Stimulated activated memory B cell treated with anti-CD40 and anti-IgM and Interleukin-4, amounts not matched to agents 10 μg/mL and 1 μg/mL and 100 μg/mL, for 72 hours (primary cell): ENCODE data around the gene SPSB4.
A peak's percentile ranks its signal among the peaks of the same experiment; 100 is the strongest.
"Not testable (repeated sequence)": the region's sequence is repeated elsewhere in the genome, so short reads cannot be mapped to it uniquely, and the experiment has no call there.

ENCODE experiments used
- ATAC-seq: fragments of 150-1000 bp; cut with Tn5 transposase; 2 replicates; pipeline ENCODE4 v1.10.0; 2021
- H3K27ac Mint-ChIP-seq: one replicate; pipeline ENCODE4 v1.8.0; 2022; ENCODE audit warnings: mild to moderate bottlenecking, mixed read lengths
- H3K27me3 Mint-ChIP-seq: one replicate; pipeline ENCODE4 v1.8.0; 2022; ENCODE audit warnings: mixed read lengths
- H3K36me3 Mint-ChIP-seq: one replicate; pipeline ENCODE4 v1.8.0; 2022; ENCODE audit warnings: mixed read lengths
- H3K4me1 Mint-ChIP-seq: one replicate; pipeline ENCODE4 v1.8.0; 2022; ENCODE audit warnings: mixed read lengths
- H3K4me3 Mint-ChIP-seq: one replicate; pipeline ENCODE4 v1.8.0; 2022; ENCODE audit warnings: mild to moderate bottlenecking, moderate library complexity, mixed read lengths
- H3K9me3 Mint-ChIP-seq: one replicate; pipeline ENCODE4 v1.8.0; 2022; ENCODE audit warnings: mixed read lengths

Gene SPSB4

DNA sequence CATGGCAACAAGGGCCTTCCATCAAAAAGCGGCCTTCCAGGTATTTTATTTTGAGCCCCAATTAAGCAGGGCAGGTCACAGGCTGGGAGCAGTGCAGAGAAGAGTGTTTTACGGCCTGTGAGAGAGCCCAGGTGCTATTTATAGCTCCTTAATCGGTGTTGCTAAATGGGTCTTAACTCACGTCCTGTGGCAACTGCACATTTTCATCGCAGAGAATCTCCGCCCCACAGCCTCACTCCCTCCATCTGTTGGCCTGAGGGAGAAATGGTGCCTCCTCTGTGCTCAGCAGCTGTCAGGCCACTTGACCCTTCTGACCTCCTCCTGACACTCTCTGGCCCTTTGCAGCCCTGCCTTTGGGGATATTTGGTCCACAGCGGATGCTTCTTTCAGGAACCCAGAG, 58.6 kb downstream of the SPSB4 start:
- no peak for ATAC-seq
- Mint-ChIP-seq H3K4me1 (no peaks in the 10 kb centered on the region), H3K27ac (no peak overlapping the region), H3K36me3 (no peaks in the 10 kb centered on the region), H3K4me3 (no peak overlapping the region), H3K27me3 (peaks cover 7% of the 10 kb centered on the region), H3K9me3 (no peaks in the 10 kb centered on the region)

DNA sequence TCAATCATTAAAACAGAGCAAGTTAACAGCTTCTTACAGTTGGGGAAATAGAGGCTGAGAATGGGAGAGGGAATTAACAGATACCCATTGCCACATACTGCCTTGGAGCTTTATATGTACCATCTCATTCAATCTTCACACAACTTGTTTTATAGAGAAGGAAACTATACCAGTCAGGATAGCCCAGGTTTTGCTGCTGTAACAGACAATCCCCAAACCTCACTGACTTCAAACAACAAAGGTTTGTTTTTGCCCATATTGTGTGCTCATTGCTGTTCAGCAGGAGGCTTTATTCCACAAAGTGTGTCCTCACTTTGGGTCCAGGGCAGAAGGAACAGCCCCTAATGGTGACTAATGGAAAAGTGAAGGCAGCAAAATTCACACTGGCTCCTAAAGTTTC, 59.2 kb downstream of the SPSB4 start:
- no peak for ATAC-seq
- Mint-ChIP-seq H3K27ac (no peak overlapping the region), H3K36me3 (no peaks in the 10 kb centered on the region), H3K4me3 (no peak overlapping the region), H3K27me3 (peaks cover 7% of the 10 kb centered on the region), H3K9me3 (no peaks in the 10 kb centered on the region), H3K4me1 (no peaks in the 10 kb centered on the region)

DNA sequence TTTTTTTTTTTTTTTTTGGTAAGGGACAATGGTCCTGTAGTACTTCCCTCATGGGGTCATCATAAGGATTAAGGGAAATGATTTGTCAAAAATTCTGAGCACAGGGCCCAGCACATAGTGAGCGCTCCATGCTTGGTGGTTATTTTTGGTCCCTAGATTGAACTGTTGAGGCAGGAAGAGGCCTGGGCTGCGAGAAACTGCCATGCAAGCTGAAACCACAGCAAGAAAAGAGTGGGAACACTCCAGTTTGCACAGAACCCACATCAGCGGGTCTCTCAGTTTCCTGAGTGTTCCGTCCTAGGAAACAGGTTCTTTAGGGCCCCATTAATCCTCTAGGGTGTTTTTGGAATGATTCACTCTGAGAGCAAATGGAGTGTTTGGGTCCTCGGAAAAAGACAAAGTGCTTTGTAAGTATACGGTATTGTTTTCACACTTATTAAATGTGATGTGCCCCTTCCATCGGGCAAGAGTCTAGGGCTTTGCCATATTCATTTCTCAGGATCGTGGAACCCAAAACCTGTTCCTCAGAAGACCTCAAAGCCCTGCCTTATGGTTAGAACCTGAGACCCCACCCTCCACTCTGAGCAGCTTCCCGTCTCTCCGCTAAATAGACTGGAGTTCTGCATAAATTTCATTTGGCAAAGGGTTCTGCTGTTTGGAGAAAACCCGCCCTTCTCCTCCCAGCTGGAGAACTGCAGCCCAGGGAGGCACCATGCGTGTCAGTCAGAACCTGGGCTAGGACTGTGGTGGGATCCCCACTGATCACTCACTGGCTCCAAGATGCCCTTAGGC, 60.4 kb downstream of the SPSB4 start:
- H3K4me1 Mint-ChIP-seq, result no peaks in the 10 kb centered on the region
- H3K36me3 Mint-ChIP-seq, result no peaks in the 10 kb centered on the region
- no peak overlapping the region for H3K4me3 Mint-ChIP-seq
- ATAC-seq, result no peak
- H3K27me3 Mint-ChIP-seq, result peaks cover 7% of the 10 kb centered on the region
- no peaks in the 10 kb centered on the region for H3K9me3 Mint-ChIP-seq
- no peak overlapping the region for H3K27ac Mint-ChIP-seq

DNA sequence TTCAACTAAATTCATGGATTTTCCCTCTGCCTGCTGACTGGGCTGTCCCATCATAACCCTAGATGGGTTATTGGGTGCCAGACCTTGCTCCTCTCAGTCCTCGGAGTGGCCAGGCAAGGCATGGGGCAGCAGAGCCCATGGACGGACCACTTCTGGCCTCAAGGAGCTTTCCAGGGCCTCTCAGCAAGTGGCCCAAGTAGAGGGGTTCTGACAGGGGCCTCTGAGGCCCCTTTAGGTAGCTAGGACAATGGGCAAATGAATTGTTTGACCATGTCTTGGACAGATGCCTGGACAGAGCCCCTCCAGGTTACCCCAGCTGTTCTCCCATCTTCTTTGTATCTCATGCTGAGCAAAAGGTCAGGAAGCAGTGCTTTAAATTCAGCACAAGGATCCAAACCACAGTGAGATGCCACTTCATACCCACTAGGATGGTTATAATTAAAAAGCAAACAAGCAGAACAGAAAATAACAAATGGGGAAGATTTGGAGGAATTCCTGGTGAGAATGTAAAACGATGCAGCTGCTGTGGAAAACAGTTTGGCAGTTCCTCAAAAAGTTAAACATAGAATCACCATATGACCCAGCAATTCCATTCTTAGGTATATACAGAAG, 61.6 kb downstream of the SPSB4 start:
- Mint-ChIP-seq H3K4me3 (no peak overlapping the region), H3K27me3 (peaks cover 7% of the 10 kb centered on the region), H3K36me3 (no peaks in the 10 kb centered on the region), H3K9me3 (no peaks in the 10 kb centered on the region), H3K4me1 (no peaks in the 10 kb centered on the region), H3K27ac (no peak overlapping the region)
- ATAC-seq, result no peak

DNA sequence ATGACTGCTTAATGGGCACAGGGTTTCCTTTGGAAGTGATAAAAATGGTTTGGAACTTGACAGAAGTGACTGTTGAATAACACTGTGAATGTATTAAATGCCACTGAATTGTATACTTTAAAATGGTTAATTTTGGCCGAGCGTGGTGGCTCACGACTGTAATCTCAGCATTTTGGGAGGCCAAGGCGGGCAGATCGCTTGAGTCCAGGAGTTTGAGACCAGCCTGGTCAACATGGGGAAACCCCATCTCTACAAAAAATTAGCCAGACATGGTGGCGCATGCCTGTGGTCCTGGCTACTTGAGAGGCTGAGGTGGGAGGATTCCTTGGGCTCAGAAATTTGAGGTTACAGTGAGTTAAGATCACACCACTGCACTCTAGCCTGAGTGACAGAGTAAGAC, 62.5 kb downstream of the SPSB4 start:
- not testable (repeated sequence) for H3K4me1 Mint-ChIP-seq, H3K27me3 Mint-ChIP-seq, H3K36me3 Mint-ChIP-seq, H3K9me3 Mint-ChIP-seq, H3K4me3 Mint-ChIP-seq, H3K27ac Mint-ChIP-seq, ATAC-seq

DNA sequence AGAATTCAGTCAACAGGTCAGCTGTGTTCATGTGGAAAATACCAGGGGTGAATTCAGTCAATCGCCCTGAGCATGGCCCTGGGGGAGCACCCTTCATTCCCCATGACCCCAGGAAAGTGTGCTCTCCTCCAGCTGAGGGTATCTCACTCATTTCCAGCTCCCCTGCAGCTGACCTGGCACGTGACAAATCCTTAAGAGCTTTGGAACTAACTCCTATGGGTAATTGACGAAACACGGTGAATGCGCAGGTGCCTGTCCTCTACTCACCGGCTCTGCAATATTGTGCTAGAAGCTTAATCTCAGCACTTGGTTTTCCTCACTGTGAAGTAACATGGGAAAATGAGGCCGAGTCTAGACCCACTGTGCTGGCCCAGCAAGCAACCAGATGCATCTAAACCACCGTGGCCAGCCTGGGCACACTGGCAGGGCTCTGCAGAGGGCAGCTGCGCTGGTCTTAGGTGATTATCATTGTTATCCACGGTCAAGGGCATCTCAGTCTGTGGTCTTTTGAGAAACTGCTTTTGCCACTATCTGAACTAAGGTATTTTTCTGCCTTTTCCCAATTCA, 63.1 kb downstream of the SPSB4 start:
- Mint-ChIP-seq H3K4me1 (no peaks in the 10 kb centered on the region), H3K4me3 (no peak overlapping the region), H3K27me3 (peaks cover 7% of the 10 kb centered on the region), H3K27ac (no peak overlapping the region), H3K36me3 (no peaks in the 10 kb centered on the region), H3K9me3 (no peaks in the 10 kb centered on the region)
- ATAC-seq, result no peak

DNA sequence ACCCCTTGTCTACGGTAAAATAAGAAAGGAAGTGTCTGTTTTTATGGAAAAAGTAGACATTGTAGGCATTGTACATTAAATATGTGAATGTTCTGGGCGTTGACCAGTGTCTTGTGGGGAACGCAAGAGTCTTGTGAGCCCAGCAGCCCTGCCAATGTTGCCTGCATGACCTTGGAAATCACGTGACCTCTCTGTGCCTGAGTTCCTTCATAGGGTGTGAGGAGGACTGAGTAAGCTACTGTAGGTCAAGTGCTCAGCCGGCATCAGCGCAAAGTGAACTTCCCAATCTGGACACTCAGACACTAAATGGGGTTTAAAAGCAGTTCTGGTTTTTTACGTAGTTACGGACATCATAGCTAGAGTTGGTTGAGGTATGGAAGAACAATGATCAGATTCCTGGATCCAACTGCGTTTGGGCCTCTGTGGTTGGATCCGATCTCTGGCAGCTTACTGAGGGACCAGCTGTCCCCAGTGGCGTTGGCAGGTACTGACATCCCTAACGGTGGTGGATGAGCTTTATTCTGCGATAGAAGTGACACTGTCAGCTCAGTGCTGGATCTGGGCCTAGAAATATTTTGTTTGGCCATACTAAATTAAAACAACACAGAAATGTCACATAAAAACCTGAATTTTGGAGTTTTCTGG, 63.8 kb downstream of the SPSB4 start:
- Mint-ChIP-seq H3K27me3 (peaks cover 14% of the 10 kb centered on the region), H3K27ac (no peak overlapping the region), H3K4me3 (no peak overlapping the region), H3K4me1 (no peaks in the 10 kb centered on the region), H3K36me3 (no peaks in the 10 kb centered on the region), H3K9me3 (no peaks in the 10 kb centered on the region)
- no peak for ATAC-seq

DNA sequence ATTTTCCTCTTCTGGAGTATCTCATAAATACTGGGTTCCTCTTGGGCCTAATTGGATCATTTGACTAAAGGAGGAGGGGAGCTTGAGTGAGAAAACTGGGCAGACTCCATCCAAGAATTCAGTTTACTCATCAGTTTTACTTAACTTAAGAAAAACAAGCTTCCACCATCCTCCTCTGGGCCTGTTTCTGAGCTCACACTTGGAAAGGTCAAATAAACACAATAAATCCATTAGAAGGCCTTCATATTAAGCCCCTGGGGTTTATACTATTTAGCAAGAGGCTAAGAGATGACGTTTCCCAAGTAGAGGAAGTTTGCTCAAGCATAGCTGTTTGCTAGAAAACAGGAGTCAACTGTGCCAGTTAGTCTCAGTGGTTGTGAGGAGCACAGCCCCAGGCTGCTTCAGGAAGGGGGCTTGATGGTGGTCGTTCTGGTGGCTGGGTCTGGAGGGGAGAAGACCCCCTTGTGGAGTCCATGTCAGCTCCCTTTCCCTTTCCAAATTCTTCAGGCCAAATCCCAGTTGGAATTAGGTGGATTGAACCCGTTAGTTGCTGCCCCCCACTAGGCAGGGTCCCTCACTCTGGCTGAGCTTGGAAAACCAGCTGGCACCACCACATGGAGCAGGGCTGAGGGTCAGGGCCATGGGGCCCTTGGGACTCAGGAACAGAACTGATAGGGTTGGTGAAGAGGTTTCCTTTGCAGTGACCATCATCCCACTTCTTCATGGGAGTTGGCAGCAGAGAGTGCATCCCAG, 64.8 kb downstream of the SPSB4 start:
- no peak overlapping the region for H3K4me3 Mint-ChIP-seq
- H3K36me3 Mint-ChIP-seq, result no peaks in the 10 kb centered on the region
- H3K4me1 Mint-ChIP-seq, result no peaks in the 10 kb centered on the region
- H3K27me3 Mint-ChIP-seq, result peaks cover 17% of the 10 kb centered on the region
- no peaks in the 10 kb centered on the region for H3K9me3 Mint-ChIP-seq
- no peak overlapping the region for H3K27ac Mint-ChIP-seq
- peak; percentile 41 for ATAC-seq

DNA sequence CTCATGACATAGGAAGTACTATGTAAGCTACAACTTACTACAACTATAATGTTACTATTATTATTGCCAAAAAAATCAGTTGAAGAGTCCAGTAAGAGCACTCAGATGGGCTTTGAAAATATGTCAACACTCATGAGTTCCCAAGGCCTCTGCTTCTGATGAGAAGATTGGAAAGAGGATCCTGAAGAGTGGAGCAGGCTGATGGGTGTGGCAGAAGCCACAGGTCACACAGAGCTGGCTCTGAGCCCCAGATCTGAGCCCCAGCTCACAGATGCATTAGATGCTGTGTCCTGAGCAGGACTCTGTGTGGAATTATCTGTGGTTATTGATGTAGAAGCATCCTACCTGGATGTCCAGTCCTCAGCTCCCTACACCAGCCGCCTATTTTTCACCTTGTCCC, 65.6 kb downstream of the SPSB4 start:
- no peak overlapping the region for H3K4me3 Mint-ChIP-seq
- ATAC-seq, result peak; percentile 34
- H3K27me3 Mint-ChIP-seq, result peaks cover 15% of the 10 kb centered on the region
- H3K9me3 Mint-ChIP-seq, result no peaks in the 10 kb centered on the region
- H3K36me3 Mint-ChIP-seq, result no peaks in the 10 kb centered on the region
- H3K4me1 Mint-ChIP-seq, result no peaks in the 10 kb centered on the region
- no peak overlapping the region for H3K27ac Mint-ChIP-seq

DNA sequence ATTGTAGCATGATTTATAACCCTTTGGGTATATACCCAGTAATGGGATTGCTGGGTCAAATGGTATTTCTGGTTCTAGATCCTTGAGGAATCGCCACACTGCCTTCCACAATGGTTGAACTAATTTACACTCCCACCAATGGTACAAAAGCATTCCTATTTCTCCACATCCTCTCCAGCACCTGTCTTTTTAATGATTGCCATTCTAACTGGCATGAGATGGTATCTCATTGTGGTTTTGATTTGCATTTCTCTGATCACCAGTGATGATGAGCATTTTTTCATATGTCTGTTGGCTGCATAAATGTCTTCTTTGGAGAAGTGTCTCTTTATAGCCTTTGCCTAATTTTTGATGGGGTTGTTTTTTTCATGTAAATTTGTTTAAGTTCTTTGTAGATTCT, 66.8 kb downstream of the SPSB4 start:
- ATAC-seq, H3K9me3 Mint-ChIP-seq, H3K27ac Mint-ChIP-seq, H3K4me1 Mint-ChIP-seq, H3K36me3 Mint-ChIP-seq, H3K4me3 Mint-ChIP-seq: not testable (repeated sequence)
- H3K27me3 Mint-ChIP-seq, result peaks cover 15% of the 10 kb centered on the region

DNA sequence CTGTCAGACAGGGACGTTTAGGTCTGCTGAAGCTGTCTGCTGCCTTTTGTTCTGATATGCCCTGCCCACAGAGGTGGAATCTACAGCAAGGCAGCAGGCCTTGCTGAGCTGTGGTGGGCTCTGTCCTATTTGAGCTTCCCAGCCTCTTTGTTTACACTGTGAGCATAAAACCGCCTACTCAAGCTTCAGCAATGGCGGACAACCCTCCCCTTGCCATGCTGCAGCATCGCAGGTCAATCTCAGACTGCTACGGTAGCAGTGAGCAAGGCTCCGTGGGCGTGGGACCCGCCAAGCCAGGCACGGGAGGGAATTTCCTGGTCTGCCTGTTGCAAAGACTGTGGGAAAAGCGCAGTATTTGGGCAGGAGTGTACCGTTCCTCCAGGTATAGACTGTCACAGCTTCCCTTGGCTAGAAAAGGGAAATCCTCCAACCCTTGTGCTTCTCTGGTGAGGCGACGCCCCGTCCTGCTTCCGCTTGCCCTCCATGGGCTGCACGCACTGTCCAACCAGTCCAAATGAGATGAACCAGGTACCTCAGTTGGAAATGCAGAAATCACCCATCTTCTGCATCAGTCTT, 71.4 kb downstream of the SPSB4 start:
- H3K9me3 Mint-ChIP-seq, result no peaks in the 10 kb centered on the region
- H3K27ac Mint-ChIP-seq, result no peak overlapping the region
- no peak overlapping the region for H3K4me3 Mint-ChIP-seq
- peaks cover 37% of the 10 kb centered on the region for H3K27me3 Mint-ChIP-seq
- no peaks in the 10 kb centered on the region for H3K4me1 Mint-ChIP-seq
- no peak for ATAC-seq
- H3K36me3 Mint-ChIP-seq, result no peaks in the 10 kb centered on the region

DNA sequence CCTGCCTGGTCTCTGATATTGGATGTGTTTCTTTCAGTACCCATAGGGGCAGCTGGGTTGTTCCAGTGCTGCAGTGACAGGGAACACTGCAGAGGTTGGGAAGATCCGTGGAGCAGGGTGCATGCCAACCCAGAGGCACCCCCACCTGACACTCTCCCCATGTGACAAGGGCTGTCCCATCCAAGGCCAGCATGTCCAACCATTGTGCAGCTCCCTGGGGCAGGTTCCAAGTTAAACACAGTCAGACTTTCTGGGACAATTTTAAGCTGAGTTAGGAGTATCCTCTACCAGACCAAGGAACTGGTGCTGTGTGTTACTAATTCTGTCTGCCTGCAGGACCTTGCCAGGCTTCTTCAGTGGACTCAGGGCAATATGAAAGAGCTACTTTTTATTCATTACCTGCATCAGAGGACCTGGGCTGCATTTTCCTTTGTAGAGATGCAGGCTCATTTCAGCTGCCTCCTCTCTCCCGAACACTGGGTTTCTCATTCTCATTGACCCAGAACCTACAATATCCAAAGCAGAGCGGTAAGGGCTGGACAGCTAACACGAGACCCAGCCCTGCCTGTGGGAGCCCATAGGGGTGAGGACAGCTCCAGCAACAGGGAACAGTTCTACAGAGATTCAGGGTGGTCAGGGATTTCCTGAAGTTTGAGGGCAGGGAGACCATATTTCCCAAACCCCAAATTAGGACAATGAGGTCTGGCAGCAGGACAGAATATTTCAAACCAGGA, 72.7 kb downstream of the SPSB4 start:
- Mint-ChIP-seq H3K27me3 (peaks cover 48% of the 10 kb centered on the region), H3K4me3 (no peak overlapping the region), H3K9me3 (no peaks in the 10 kb centered on the region), H3K4me1 (no peaks in the 10 kb centered on the region), H3K27ac (no peak overlapping the region), H3K36me3 (no peaks in the 10 kb centered on the region)
- no peak for ATAC-seq

DNA sequence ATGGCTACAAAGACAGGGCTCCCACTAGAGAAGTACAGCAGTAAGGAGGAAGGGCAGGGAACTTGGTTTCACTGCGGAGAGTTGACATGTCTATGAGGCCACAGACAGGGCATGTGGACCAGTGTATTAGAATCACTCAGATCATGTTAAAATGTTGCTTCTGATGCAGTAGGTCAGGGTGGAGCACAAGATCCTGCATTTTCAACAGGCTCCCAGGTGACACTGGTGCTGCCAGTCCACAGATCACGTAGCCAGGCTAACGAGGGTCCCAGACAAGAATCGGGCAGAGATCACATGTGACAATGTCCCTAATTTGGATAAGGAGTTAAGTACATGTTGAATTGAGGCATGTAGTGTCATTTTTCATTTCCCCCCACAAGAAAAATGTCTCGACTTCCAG, 73.6 kb downstream of the SPSB4 start:
- no peaks in the 10 kb centered on the region for H3K36me3 Mint-ChIP-seq
- no peak overlapping the region for H3K4me3 Mint-ChIP-seq
- no peak overlapping the region for H3K27ac Mint-ChIP-seq
- H3K4me1 Mint-ChIP-seq, result no peaks in the 10 kb centered on the region
- ATAC-seq, result no peak
- H3K9me3 Mint-ChIP-seq, result no peaks in the 10 kb centered on the region
- peaks cover 44% of the 10 kb centered on the region for H3K27me3 Mint-ChIP-seq

DNA sequence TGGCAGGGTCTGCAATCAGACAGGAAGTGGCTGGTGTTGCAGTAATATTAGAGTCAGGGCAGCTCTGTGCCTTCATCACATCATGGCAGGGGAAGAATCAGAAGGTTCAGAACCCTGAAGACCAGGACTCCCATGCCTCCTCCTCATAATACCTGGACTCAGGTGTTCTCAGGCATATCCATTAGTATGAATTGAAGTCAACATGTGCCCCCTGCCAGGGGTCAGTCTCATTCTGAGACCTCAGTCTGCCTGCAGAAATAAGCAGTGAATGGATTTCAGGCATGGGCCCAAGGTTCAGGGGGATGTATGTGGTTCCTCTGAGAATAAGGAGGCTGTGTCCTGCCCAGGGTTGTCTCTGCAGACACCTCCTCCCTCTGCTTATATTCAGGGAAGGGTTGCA, 74.2 kb downstream of the SPSB4 start:
- H3K4me1 Mint-ChIP-seq, result no peaks in the 10 kb centered on the region
- H3K9me3 Mint-ChIP-seq, result no peaks in the 10 kb centered on the region
- no peak overlapping the region for H3K4me3 Mint-ChIP-seq
- no peak for ATAC-seq
- H3K27ac Mint-ChIP-seq, result no peak overlapping the region
- no peaks in the 10 kb centered on the region for H3K36me3 Mint-ChIP-seq
- H3K27me3 Mint-ChIP-seq, result peaks cover 38% of the 10 kb centered on the region
